Fibroblast of lung (primary cell): ENCODE measurements around the gene TOR4A.

Source experiments
- EZH2 ChIP-seq: IDR thresholded peaks from 2 replicates; pipeline ENCODE4 v1.5.1; 2012; ENCODE audit warnings: low read length, control low read depth, mild to moderate bottlenecking; ENCODE audit errors: missing control alignments
- TF ChIP-seq, protein P1 (sequence below), 2 donors: IDR thresholded peaks in 1 of 2; conservative IDR thresholded peaks in 1 of 2; 1 replicate in 1 of 2; 2 replicates in 1 of 2; pipeline ENCODE4 v1.5.1; 2011 to 2012; ENCODE audit warnings: low read length in 2 of 2, control low read depth in 1 of 2, inconsistent platforms in 1 of 2, low read depth in 1 of 2, mild to moderate bottlenecking in 1 of 2

DNA sequence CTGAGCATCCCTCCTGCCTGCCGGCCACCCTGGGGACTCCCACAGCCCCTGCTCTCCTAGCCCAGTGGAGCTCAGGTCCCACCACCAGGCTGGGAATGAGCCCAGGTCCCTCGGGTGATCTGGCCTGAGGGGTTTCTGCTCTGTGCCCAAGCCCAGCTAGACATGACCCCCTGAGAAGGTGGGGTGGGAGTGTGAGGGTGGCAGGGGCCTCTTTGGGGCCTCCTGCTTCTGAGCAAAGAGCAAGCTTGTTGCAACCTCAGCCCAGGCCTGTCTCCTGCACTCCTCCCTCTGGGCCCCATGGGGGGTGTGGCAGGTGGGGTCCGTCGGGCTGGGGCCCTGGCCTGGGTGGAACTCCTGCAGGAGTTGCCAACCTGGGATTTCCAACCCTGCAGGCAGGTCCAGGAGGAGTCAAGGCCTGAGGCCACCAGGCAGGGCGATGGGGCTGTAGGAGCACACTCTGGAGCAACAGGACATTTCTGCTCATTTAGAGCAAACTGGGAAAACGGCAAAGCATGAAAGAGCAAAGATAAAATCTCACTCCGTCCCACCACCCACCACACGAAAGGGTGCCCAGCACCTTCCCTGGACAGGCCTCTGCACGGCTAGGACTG lies 35.9 kb downstream of the TOR4A start:
- TF ChIP-seq, protein P1, sequence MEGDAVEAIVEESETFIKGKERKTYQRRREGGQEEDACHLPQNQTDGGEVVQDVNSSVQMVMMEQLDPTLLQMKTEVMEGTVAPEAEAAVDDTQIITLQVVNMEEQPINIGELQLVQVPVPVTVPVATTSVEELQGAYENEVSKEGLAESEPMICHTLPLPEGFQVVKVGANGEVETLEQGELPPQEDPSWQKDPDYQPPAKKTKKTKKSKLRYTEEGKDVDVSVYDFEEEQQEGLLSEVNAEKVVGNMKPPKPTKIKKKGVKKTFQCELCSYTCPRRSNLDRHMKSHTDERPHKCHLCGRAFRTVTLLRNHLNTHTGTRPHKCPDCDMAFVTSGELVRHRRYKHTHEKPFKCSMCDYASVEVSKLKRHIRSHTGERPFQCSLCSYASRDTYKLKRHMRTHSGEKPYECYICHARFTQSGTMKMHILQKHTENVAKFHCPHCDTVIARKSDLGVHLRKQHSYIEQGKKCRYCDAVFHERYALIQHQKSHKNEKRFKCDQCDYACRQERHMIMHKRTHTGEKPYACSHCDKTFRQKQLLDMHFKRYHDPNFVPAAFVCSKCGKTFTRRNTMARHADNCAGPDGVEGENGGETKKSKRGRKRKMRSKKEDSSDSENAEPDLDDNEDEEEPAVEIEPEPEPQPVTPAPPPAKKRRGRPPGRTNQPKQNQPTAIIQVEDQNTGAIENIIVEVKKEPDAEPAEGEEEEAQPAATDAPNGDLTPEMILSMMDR (conservative IDR thresholded peaks at IDR 0.05 in 1 of 2, IDR thresholded peaks at IDR 0.05 in 1 of 2; ENCODE audit: low read depth in 1 of 2, low read length in 2 of 2): no peak
- no peak for TF ChIP-seq EZH2
